Uterus (tissue), 2 donors: Measurements from ENCODE around the gene ADCY6.

ENCODE experiments used
- CTCF ChIP-seq, 4 experiments: fragments of 200-600 bp in 2 of 4; fragments of 450-650 bp in 2 of 4; sonication (generic) in 2 of 4; IDR thresholded peaks; one replicate each; pipeline ENCODE4 v1.5.1; 2016 to 2019; ENCODE audit warnings: antibody characterized with exemption in 4 of 4, mild to moderate bottlenecking in 2 of 4, moderate library complexity in 1 of 4
- POLR2A ChIP-seq, 2 donors: fragments of 450-650 bp; IDR thresholded peaks; one replicate each; pipeline ENCODE4 v1.6.1; 2016; ENCODE audit warnings: antibody characterized with exemption in 2 of 2, mild to moderate bottlenecking in 1 of 2, moderate library complexity in 1 of 2

GRCh38 chr12:48788524-48788853 lies 400 bp downstream of the ADCY6 start:
- TF ChIP-seq CTCF (IDR thresholded peaks at IDR 0.05) (no peak), POLR2A (IDR thresholded peaks at IDR 0.05) (no peak)
